SK-N-SH (cell line): ENCODE data around the gene CRYBA1.
"Not testable (repeated sequence)": the region's sequence is repeated elsewhere in the genome, so short reads cannot be mapped to it uniquely, and the experiment has no call there.

Experiments
- CTCF ChIP-seq: fragments of 200-600 bp; sonication (generic); IDR thresholded peaks from 2 replicates; pipeline ENCODE4 v1.6.1; 2017; ENCODE audit warnings: antibody characterized with exemption, mild to moderate bottlenecking, moderate library complexity
- EP300 ChIP-seq, 2 experiments: IDR thresholded peaks; 2 replicates each; pipeline versions ENCODE4 v1.4.0 to v1.6.1; 2012; ENCODE audit warnings: borderline replicate concordance in 1 of 2, low read depth in 1 of 2, low read length in 1 of 2
- GATA2 ChIP-seq: sonication (generic); formaldehyde crosslinking; IDR thresholded peaks from 2 replicates; pipeline ENCODE4 v1.5.0; 2020; ENCODE audit warnings: mild to moderate bottlenecking, missing genetic modification reagents
- IRF3 ChIP-seq: fragments of 150-350 bp; IDR thresholded peaks from 2 replicates; pipeline ENCODE4 v1.6.1; 2016; ENCODE audit warnings: mild to moderate bottlenecking, low read depth, low read length
- MAX ChIP-seq: IDR thresholded peaks from 2 replicates; pipeline ENCODE4 v1.4.0; 2012; ENCODE audit warnings: low read depth
- NRF1 ChIP-seq: IDR thresholded peaks from 2 replicates; pipeline ENCODE4 v1.6.1; 2012; ENCODE audit warnings: low read depth, mild to moderate bottlenecking, low read length
- RAD21 ChIP-seq: IDR thresholded peaks from 2 replicates; pipeline ENCODE4 v1.6.1; 2012; ENCODE audit warnings: mild to moderate bottlenecking, low read length
- REST ChIP-seq: IDR thresholded peaks from 2 replicates; pipeline ENCODE4 v1.6.1; 2012; ENCODE audit warnings: mild to moderate bottlenecking, low read depth, low read length, moderate library complexity
- RFX5 ChIP-seq: IDR thresholded peaks from 2 replicates; pipeline ENCODE4 v1.6.1; 2012; ENCODE audit warnings: mild to moderate bottlenecking, improper control_type of control experiment, low read length
- SIN3A ChIP-seq: IDR thresholded peaks from 2 replicates; pipeline ENCODE4 v1.6.1; 2012; ENCODE audit warnings: low read depth, mild to moderate bottlenecking, low read length, moderate library complexity, borderline replicate concordance
- SMC3 ChIP-seq: IDR thresholded peaks from 2 replicates; pipeline ENCODE4 v1.6.1; 2012; ENCODE audit warnings: low read depth, low read length, improper control_type of control experiment
- TCF12 ChIP-seq: IDR thresholded peaks from 2 replicates; pipeline ENCODE4 v1.4.0; 2012
- USF2 ChIP-seq: fragments of 150-350 bp; IDR thresholded peaks from 2 replicates; pipeline ENCODE4 v1.6.1; 2017; ENCODE audit warnings: antibody characterized with exemption, low read length, low read depth, borderline replicate concordance
- ZBTB33 ChIP-seq: IDR thresholded peaks from 2 replicates; pipeline ENCODE4 v1.4.0; 2012; ENCODE audit warnings: low read depth, borderline replicate concordance

GRCh38 chr17:29234972-29235371, 11.7 kb upstream of the CRYBA1 start:
- not testable (repeated sequence) for TF ChIP-seq CTCF; REST; TCF12; EP300 (IDR thresholded peaks at IDR 0.05; ENCODE audit: borderline replicate concordance in 1 of 2, low read depth in 1 of 2, low read length in 1 of 2); GATA2; USF2; RAD21; SIN3A; RFX5; SMC3; MAX; ZBTB33; NRF1; IRF3
